ENCODE data around the gene RBM19.

RBM19 gene

DNA sequence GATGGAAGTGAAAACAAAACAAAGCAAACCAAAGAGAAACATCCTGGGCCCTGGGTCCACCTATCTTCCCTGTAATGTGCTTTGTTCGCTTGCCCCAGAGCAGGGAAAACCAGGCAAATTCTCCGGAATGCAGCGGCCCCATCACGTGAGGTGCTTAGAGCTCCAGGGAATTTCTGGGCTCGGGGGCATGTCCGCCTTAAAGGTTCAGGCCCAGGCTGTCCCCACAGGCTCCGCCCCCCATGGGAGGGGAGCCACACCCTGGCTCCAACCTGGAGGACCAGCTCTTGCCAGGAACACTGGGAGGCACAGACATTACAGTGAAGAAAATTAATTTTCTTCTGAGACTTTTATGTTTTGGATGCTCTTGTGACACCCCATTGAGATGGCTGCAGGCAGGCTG is 69.9 kb downstream of the RBM19 start:
- H3K27ac ChIP-seq (ENCODE audit: insufficient read depth, low read depth, low read length, poor library complexity, severe bottlenecking): no peak overlapping the region
- no peaks in the 10 kb centered on the region for H3K36me3 ChIP-seq (ENCODE audit: control insufficient read depth, insufficient read depth, low read length)
- no peak overlapping the region for H3K4me3 ChIP-seq (ENCODE audit: insufficient read depth, low read depth, low read length)
- H3K27me3 ChIP-seq (ENCODE audit: control insufficient read depth, insufficient read depth, low read length, poor library complexity, severe bottlenecking): no peaks in the 10 kb centered on the region
- H3K9me3 ChIP-seq (ENCODE audit: control insufficient read depth, low read length): no peaks in the 10 kb centered on the region
- 38 to 50% methylated on average over 7 of the region's 7 CpGs for WGBS, 2 experiments
- peaks cover 17% of the 10 kb centered on the region for H3K4me1 ChIP-seq (ENCODE audit: control insufficient read depth, insufficient read depth, low read length)

- H3K4me3 ChIP-seq (ENCODE audit: insufficient read depth, low read depth, low read length): no peak overlapping the region
- peaks cover 12% of the 10 kb centered on the region for H3K4me1 ChIP-seq (ENCODE audit: control insufficient read depth, insufficient read depth, low read length)
- no peaks in the 10 kb centered on the region for H3K36me3 ChIP-seq (ENCODE audit: control insufficient read depth, insufficient read depth, low read length)
- H3K9me3 ChIP-seq (ENCODE audit: control insufficient read depth, low read length): no peaks in the 10 kb centered on the region
- no peaks in the 10 kb centered on the region for H3K27me3 ChIP-seq (ENCODE audit: control insufficient read depth, insufficient read depth, low read length, poor library complexity, severe bottlenecking)
- no peak overlapping the region for H3K27ac ChIP-seq (ENCODE audit: insufficient read depth, low read depth, low read length, poor library complexity, severe bottlenecking)
- 94 to 95% methylated on average over 7 of the region's 7 CpGs for WGBS, 2 experiments
Measured at GRCh38 chr12:113895176-113895575, 70.9 kb downstream of the RBM19 start.

GRCh38 chr12:113894697-113895096 is 71.4 kb downstream of the RBM19 start:
- Histone ChIP-seq H3K36me3 (ENCODE audit: control insufficient read depth, insufficient read depth, low read length) (no peaks in the 10 kb centered on the region), H3K27me3 (ENCODE audit: control insufficient read depth, insufficient read depth, low read length, poor library complexity, severe bottlenecking) (no peaks in the 10 kb centered on the region), H3K9me3 (ENCODE audit: control insufficient read depth, low read length) (no peaks in the 10 kb centered on the region), H3K4me3 (ENCODE audit: insufficient read depth, low read depth, low read length) (no peak overlapping the region), H3K27ac (ENCODE audit: insufficient read depth, low read depth, low read length, poor library complexity, severe bottlenecking) (no peak overlapping the region), H3K4me1 (ENCODE audit: control insufficient read depth, insufficient read depth, low read length) (peaks cover 10% of the 10 kb centered on the region)
- WGBS, 2 experiments: 93 to 97% methylated on average over 5 of the region's 5 CpGs

- Histone ChIP-seq H3K4me3 (ENCODE audit: insufficient read depth, low read depth, low read length) (no peak overlapping the region), H3K4me1 (ENCODE audit: control insufficient read depth, insufficient read depth, low read length) (peaks cover 5% of the 10 kb centered on the region), H3K9me3 (ENCODE audit: control insufficient read depth, low read length) (no peaks in the 10 kb centered on the region), H3K27me3 (ENCODE audit: control insufficient read depth, insufficient read depth, low read length, poor library complexity, severe bottlenecking) (no peaks in the 10 kb centered on the region), H3K27ac (ENCODE audit: insufficient read depth, low read depth, low read length, poor library complexity, severe bottlenecking) (no peak overlapping the region), H3K36me3 (ENCODE audit: control insufficient read depth, insufficient read depth, low read length) (no peaks in the 10 kb centered on the region)
- 91 to 94% methylated on average over 8 of the region's 8 CpGs for WGBS, 2 experiments
Measured at GRCh38 chr12:113893221-113893620, 72.9 kb downstream of the RBM19 start.

DNA sequence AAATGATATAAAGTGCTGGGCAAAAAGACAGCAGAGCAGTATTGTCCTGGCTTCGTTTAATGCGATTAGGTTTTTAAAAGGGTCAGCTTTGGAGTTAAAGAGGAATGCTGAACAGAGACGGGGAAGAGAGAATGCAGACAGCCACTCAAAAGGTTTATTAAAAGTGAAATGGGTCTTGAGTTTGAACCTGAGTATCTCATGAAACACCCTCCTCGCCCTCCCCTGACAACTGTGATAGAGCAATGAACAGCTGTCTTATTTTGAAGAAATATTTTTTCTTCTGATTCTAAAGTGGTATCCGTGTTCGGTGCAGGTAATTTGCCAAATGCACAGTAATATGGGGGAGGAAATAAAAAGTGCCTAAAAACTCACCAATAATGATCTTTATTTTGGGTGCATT is 73.6 kb downstream of the RBM19 start:
- Histone ChIP-seq H3K36me3 (ENCODE audit: control insufficient read depth, insufficient read depth, low read length) (no peaks in the 10 kb centered on the region), H3K4me3 (ENCODE audit: insufficient read depth, low read depth, low read length) (no peak overlapping the region), H3K27ac (ENCODE audit: insufficient read depth, low read depth, low read length, poor library complexity, severe bottlenecking) (no peak overlapping the region), H3K27me3 (ENCODE audit: control insufficient read depth, insufficient read depth, low read length, poor library complexity, severe bottlenecking) (no peaks in the 10 kb centered on the region), H3K9me3 (ENCODE audit: control insufficient read depth, low read length) (no peaks in the 10 kb centered on the region), H3K4me1 (ENCODE audit: control insufficient read depth, insufficient read depth, low read length) (peaks cover 5% of the 10 kb centered on the region)
- 92 to 93% methylated on average over 6 of the region's 6 CpGs for WGBS, 2 experiments

DNA sequence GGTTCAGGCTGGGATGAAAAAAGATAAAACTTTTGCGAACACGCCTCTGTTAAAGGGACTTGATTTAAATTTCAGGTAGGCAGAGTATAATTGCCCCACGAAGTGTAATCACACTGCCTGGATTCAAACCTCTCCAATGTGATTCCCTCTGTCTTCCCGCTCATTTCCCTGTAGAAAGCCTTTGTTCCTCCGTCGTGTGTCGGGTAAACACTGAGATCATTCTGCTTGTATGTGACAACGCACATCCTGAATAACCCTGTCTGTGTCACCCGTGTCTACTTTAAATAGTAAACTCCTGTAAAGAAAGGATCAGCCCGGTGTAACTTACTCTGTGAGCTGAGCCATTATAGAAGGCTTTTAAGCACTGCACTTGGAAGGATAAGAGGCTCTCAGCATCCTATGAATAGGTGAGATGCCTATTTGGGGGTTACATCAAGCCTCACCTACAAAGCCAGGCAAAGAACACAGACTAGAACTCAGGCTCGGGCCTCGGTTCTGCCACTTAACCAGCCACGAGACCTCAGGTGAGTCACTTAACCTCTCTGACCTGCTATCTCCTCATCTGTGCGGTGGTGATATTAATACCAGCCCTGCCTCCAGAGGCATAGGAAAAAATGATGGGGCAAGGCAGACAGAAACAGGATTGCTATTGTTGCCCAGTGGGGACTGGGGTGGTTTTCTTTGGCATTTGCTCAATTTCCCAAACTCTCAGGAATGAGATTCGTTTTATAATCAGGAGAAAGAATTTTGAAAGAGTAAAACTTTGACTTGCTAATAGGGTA is 74.2 kb downstream of the RBM19 start:
- Histone ChIP-seq H3K36me3 (ENCODE audit: control insufficient read depth, insufficient read depth, low read length) (no peaks in the 10 kb centered on the region), H3K27ac (ENCODE audit: insufficient read depth, low read depth, low read length, poor library complexity, severe bottlenecking) (no peak overlapping the region), H3K27me3 (ENCODE audit: control insufficient read depth, insufficient read depth, low read length, poor library complexity, severe bottlenecking) (no peaks in the 10 kb centered on the region), H3K9me3 (ENCODE audit: control insufficient read depth, low read length) (no peaks in the 10 kb centered on the region), H3K4me3 (ENCODE audit: insufficient read depth, low read depth, low read length) (no peak overlapping the region), H3K4me1 (ENCODE audit: control insufficient read depth, insufficient read depth, low read length) (peaks cover 5% of the 10 kb centered on the region)
- WGBS, 2 experiments: 91 to 92% methylated on average over 15 of the region's 15 CpGs

- H3K27ac ChIP-seq (ENCODE audit: insufficient read depth, low read depth, low read length, poor library complexity, severe bottlenecking): no peak overlapping the region
- no peaks in the 10 kb centered on the region for H3K9me3 ChIP-seq (ENCODE audit: control insufficient read depth, low read length)
- H3K4me3 ChIP-seq (ENCODE audit: insufficient read depth, low read depth, low read length): no peak overlapping the region
- peaks cover 5% of the 10 kb centered on the region for H3K4me1 ChIP-seq (ENCODE audit: control insufficient read depth, insufficient read depth, low read length)
- WGBS, 2 experiments: 88 to 95% methylated on average over 4 of the region's 4 CpGs
- H3K36me3 ChIP-seq (ENCODE audit: control insufficient read depth, insufficient read depth, low read length): no peaks in the 10 kb centered on the region
- H3K27me3 ChIP-seq (ENCODE audit: control insufficient read depth, insufficient read depth, low read length, poor library complexity, severe bottlenecking): no peaks in the 10 kb centered on the region
Measured at GRCh38 chr12:113891167-113891692, 74.9 kb downstream of the RBM19 start.

- Histone ChIP-seq H3K9me3 (ENCODE audit: control insufficient read depth, low read length) (no peaks in the 10 kb centered on the region), H3K36me3 (ENCODE audit: control insufficient read depth, insufficient read depth, low read length) (no peaks in the 10 kb centered on the region), H3K4me1 (ENCODE audit: control insufficient read depth, insufficient read depth, low read length) (peaks cover 5% of the 10 kb centered on the region), H3K27ac (ENCODE audit: insufficient read depth, low read depth, low read length, poor library complexity, severe bottlenecking) (no peak overlapping the region), H3K27me3 (ENCODE audit: control insufficient read depth, insufficient read depth, low read length, poor library complexity, severe bottlenecking) (no peaks in the 10 kb centered on the region), H3K4me3 (ENCODE audit: insufficient read depth, low read depth, low read length) (no peak overlapping the region)
- 70 to 77% methylated on average over 22 to 23 of the region's 23 CpGs for WGBS, 2 experiments
Measured at GRCh38 chr12:113889891-113890581, 76.1 kb downstream of the RBM19 start.

DNA sequence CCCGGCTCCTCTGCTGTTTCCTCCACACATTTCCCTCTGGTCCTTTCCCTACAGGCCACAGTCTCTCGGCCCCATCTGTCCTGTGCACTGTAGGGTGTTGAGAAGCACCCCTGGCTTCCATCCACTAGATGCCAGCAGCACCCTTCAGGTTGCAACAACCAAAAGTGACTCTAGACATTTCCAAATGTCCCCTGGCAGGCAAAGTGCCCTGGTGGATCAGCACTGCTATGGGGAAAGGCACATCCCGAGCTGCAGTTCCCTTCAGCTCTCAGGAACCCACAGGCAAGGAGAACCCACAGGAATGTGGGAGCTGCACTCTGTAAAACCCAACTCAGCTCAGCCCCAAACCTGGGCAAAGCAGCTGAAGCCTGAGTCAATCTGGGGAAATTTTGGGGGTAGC is 77.0 kb downstream of the RBM19 start:
- no peak overlapping the region for H3K4me3 ChIP-seq (ENCODE audit: insufficient read depth, low read depth, low read length)
- no peak overlapping the region for H3K27ac ChIP-seq (ENCODE audit: insufficient read depth, low read depth, low read length, poor library complexity, severe bottlenecking)
- WGBS, 2 experiments: 65 to 72% methylated on average over 3 of the region's 3 CpGs
- no peaks in the 10 kb centered on the region for H3K27me3 ChIP-seq (ENCODE audit: control insufficient read depth, insufficient read depth, low read length, poor library complexity, severe bottlenecking)
- H3K4me1 ChIP-seq (ENCODE audit: control insufficient read depth, insufficient read depth, low read length): peaks cover 5% of the 10 kb centered on the region
- H3K9me3 ChIP-seq (ENCODE audit: control insufficient read depth, low read length): no peaks in the 10 kb centered on the region
- no peaks in the 10 kb centered on the region for H3K36me3 ChIP-seq (ENCODE audit: control insufficient read depth, insufficient read depth, low read length)

DNA sequence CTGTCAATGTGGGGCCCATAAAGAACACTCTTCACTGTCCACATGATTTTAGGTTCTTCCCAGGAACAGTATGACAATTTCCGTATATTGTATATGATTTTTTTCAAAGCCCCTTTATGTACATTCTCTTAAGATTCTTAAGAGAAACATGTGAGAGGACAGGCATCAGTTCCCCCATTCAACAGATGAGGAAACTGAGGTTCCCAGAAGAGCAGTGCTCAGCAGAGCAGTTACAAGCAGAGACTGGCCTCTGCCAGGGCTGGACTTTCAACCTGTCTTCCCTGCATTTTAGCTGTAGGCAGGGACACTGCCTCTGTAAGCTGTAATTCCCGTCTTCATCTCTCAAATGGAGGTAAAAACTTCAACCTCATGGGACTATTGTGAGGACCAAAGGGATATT is 77.7 kb downstream of the RBM19 start:
- Histone ChIP-seq H3K27ac (ENCODE audit: insufficient read depth, low read depth, low read length, poor library complexity, severe bottlenecking) (no peak overlapping the region), H3K4me1 (ENCODE audit: control insufficient read depth, insufficient read depth, low read length) (peaks cover 5% of the 10 kb centered on the region), H3K27me3 (ENCODE audit: control insufficient read depth, insufficient read depth, low read length, poor library complexity, severe bottlenecking) (no peaks in the 10 kb centered on the region), H3K9me3 (ENCODE audit: control insufficient read depth, low read length) (no peaks in the 10 kb centered on the region), H3K4me3 (ENCODE audit: insufficient read depth, low read depth, low read length) (no peak overlapping the region), H3K36me3 (ENCODE audit: control insufficient read depth, insufficient read depth, low read length) (no peaks in the 10 kb centered on the region)
- 94 to 99% methylated on average over 1 to 2 of the region's 2 CpGs for WGBS, 2 experiments
